RWPE1 (cell line): Measurements from ENCODE around the gene PARP14.
"Not testable (repeated sequence)": the region's sequence is repeated elsewhere in the genome, so short reads cannot be mapped to it uniquely, and the experiment has no call there.

ENCODE experiments used
- CTCF ChIA-PET: fragments of 350-600 bp; sonication (Branson Sonifier 250); formaldehyde crosslinking; extraction: SDS; loops from one replicate; lab custom pipeline; 2021; lab: Yijun Ruan, JAX
- POLR2A ChIA-PET: fragments of 400-600 bp; formaldehyde crosslinking; extraction: SDS; loops from one replicate; lab custom pipeline; 2020; ENCODE audit warnings: antibody characterized with exemption; ENCODE audit not compliant: low non-redundant PET; lab: Yijun Ruan, JAX
- DNase-seq: peaks from one replicate; pipeline ENCODE4 v3.0.0; 2012; ENCODE audit warnings: low spot score
- H3K27ac ChIP-seq: fragments of 450-650 bp; 2 replicates; pipeline ENCODE4 v1.5.1; 2017
- TF ChIP-seq, protein P1 (sequence below): fragments of 450-650 bp; conservative IDR thresholded peaks from 2 replicates; pipeline ENCODE4 v1.5.1; 2017; ENCODE audit warnings: low read depth, mild to moderate bottlenecking

PARP14 gene

DNA sequence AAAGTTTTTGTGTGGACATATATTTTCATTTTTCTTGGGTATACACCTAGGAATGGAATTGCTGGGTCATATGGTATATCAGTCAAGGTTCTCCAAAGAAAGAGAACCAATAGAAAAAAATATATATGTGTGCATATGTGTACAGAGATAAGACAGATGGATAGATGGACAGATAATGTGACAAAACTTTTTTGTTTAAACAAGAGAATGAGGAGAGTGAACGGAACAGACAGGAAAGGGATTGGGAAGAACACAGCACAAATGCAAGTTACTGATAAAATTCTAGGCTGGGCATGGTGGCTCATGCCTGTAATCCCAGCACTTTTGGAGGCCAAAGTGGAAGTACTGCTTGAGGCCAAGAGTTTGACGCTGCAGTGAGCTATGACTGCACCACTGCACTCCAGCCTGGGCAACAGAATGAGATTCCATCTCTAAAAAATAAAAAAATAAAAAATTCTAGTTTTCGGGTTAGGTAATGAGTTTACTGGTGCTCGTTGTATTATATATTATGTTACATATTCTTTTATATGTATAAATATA is 63.0 kb downstream of the PARP14 start:
- TF ChIP-seq, protein P1, sequence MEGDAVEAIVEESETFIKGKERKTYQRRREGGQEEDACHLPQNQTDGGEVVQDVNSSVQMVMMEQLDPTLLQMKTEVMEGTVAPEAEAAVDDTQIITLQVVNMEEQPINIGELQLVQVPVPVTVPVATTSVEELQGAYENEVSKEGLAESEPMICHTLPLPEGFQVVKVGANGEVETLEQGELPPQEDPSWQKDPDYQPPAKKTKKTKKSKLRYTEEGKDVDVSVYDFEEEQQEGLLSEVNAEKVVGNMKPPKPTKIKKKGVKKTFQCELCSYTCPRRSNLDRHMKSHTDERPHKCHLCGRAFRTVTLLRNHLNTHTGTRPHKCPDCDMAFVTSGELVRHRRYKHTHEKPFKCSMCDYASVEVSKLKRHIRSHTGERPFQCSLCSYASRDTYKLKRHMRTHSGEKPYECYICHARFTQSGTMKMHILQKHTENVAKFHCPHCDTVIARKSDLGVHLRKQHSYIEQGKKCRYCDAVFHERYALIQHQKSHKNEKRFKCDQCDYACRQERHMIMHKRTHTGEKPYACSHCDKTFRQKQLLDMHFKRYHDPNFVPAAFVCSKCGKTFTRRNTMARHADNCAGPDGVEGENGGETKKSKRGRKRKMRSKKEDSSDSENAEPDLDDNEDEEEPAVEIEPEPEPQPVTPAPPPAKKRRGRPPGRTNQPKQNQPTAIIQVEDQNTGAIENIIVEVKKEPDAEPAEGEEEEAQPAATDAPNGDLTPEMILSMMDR: no peak
- CTCF ChIA-PET: interaction anchor here (0.6 kb wide), 1 partner anchor 276 kb away, joined by 3 read pairs; no protein-coding TSS in a partner anchor
- POLR2A ChIA-PET: no interaction called here
- no peak for DNase-seq
- no peak overlapping the region for H3K27ac ChIP-seq

DNA sequence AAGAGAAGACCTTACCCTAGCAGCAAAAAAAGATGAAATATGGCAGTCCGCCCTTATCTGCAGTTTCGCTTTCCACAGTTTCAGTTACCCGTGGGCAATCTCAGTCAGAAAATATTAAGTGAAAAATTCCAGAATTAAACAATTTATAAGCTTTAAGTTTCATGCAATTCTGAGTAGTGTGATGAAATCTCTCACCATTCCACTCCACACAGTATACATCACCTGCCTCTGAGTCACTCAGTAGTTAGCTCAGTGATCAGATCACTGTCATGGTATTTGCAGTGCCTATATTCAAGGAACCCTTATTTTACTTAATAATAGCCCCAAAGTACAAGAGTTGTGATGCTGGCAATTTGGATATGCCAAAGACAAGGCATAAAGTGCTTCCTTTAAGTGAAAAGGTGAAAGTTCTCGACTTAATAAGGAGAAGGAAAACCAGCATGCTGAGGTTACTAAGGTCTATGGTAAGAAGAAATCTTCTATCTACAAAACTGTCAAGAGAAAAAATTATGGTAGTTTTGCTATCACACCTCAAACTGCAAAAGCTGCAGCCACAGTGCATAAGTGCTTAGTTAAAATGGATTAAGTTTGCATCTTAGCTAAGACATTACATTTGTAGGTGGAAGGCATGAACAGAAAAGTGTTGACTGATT is 64.9 kb downstream of the PARP14 start:
- TF ChIP-seq, protein P1: no peak
- CTCF ChIA-PET: interaction anchor here (0.6 to 1.1 kb wide), 4 partner anchors 24 to 504 kb away, joined by 3 to 5 read pairs (median 4); no protein-coding TSS in a partner anchor
- H3K27ac ChIP-seq: no peak overlapping the region
- POLR2A ChIA-PET: no interaction called here
- peak; percentile 45 for DNase-seq

GRCh38 chr3:122747295-122747694 is 66.7 kb downstream of the PARP14 start:
- H3K27ac ChIP-seq, POLR2A ChIA-PET, DNase-seq, CTCF ChIA-PET: not testable (repeated sequence)

DNA sequence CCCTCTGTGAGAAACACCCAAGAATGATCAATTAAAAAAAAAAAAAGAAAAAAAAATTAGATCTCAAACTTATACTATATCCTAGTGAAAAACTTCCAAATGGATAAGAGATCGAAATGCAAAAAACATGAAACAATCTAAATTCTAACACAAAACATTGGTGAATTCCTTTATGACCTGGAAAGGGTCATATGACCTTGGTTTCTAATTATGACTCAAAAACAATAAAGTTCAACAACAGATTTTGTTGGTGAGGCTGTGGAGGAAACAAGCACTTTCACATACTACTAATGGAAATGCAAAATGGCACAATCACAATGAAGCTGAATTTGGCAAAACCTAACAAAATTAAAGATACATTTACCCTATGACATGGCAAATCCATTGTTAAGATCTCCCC is 67.7 kb downstream of the PARP14 start:
- ChIA-PET CTCF (no interaction called here), POLR2A (no interaction called here)
- DNase-seq: no peak
- no peak overlapping the region for H3K27ac ChIP-seq
- TF ChIP-seq, protein P1: no peak

- peak; percentile 21 for DNase-seq
- POLR2A ChIA-PET: no interaction called here
- CTCF ChIA-PET: interaction anchor here (0.6 to 0.7 kb wide), 2 partner anchors 16 to 275 kb away, joined by 3 read pairs; no protein-coding TSS in a partner anchor
Measured at GRCh38 chr3:122754929-122755328, 74.3 kb downstream of the PARP14 start.

DNA sequence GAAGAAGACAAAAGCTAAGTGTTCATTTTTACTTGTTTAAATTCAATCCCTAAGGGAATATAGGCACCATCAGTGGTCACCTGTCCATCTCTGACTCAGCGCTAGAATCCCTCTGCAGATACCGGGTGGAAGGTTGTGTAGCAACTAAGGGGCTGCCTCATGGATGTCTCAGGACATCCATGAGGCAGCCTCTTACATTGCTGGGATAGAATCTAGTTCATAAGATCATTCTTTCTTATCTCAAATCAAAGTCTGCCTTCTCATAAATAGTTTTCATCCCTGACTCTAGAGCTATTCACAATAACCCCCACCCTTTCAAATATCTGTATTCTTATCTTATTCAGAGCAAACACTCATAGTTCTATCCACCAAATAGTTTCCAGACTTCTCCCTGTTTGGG is 74.9 kb downstream of the PARP14 start:
- ChIA-PET POLR2A (no interaction called here), CTCF (interaction anchor here (0.6 to 0.7 kb wide), 2 partner anchors 16 to 274 kb away, joined by 3 read pairs; no protein-coding TSS in a partner anchor)
- H3K27ac ChIP-seq: no peak overlapping the region
- TF ChIP-seq, protein P1: no peak
- DNase-seq: no peak

More at GRCh38 chr3:122754929-122755328, 74.3 kb downstream of the PARP14 start:
- no peak overlapping the region for H3K27ac ChIP-seq
- TF ChIP-seq, protein P1: peak; percentile 25; the same call in 1 of the 2 replicates
